GM19099 (cell line): ENCODE results near the gene CHMP6.

ENCODE experiments used
- POLR2A ChIP-seq: IDR thresholded peaks from 3 replicates; pipeline ENCODE4 v1.6.1; 2011; ENCODE audit warnings: low read depth; ENCODE audit not compliant: insufficient read length; ENCODE audit errors: extremely low read depth

The CHMP6 gene

GRCh38 chr17:80992077-80992947, 671 bp downstream of the CHMP6 start:
- TF ChIP-seq POLR2A = no peak

GRCh38 chr17:80992948-80993624, 1.4 kb downstream of the CHMP6 start:
- no peak for TF ChIP-seq POLR2A

- TF ChIP-seq POLR2A = no peak
Observed at GRCh38 chr17:80995131-80995530, 3.5 kb downstream of the CHMP6 start.

GRCh38 chr17:80996422-80997305, 5.0 kb downstream of the CHMP6 start:
- no peak for TF ChIP-seq POLR2A

- no peak for TF ChIP-seq POLR2A
Observed at GRCh38 chr17:80997424-80998117, 5.9 kb downstream of the CHMP6 start.

GRCh38 chr17:80998118-80998747, 6.6 kb downstream of the CHMP6 start:
- TF ChIP-seq POLR2A = no peak

- TF ChIP-seq POLR2A = no peak
Observed at GRCh38 chr17:80998748-80999535, 7.3 kb downstream of the CHMP6 start.

- no peak for TF ChIP-seq POLR2A
Observed at GRCh38 chr17:80999536-81000333, 8.1 kb downstream of the CHMP6 start.

GRCh38 chr17:81000334-81000630, 8.6 kb downstream of the CHMP6 start:
- no peak for TF ChIP-seq POLR2A

GRCh38 chr17:81000631-81001357, 9.2 kb downstream of the CHMP6 start:
- no peak for TF ChIP-seq POLR2A

- no peak for TF ChIP-seq POLR2A
Observed at GRCh38 chr17:81002013-81002384, 10.4 kb downstream of the CHMP6 start.
